Mucosa of descending colon (tissue), 3 donors: ENCODE measurements around the gene MEX3D. TPM values are rescaled to one million over a fixed set of nuclear protein-coding genes. Genes with fewer than 3 reads are reported as not detected.

Experiments used
- ATAC-seq: fragments of 200-7000 bp; cut with Tn5 transposase; one replicate; pipeline ENCODE4 v1.9.1; 2020; ENCODE audit warnings: mild to moderate bottlenecking, moderate library complexity
- DNase-seq, 3 donors: peaks; one replicate each; pipeline ENCODE4 v3.0.0-alpha.2; 2020
- H3K36me3 ChIP-seq: fragments of 200-600 bp; one replicate; pipeline ENCODE4 v1.8.0; 2021; ENCODE audit warnings: low read depth, mild to moderate bottlenecking
- H3K4me1 ChIP-seq: fragments of 200-600 bp; one replicate; pipeline ENCODE4 v1.8.0; 2021; ENCODE audit warnings: low read depth, mild to moderate bottlenecking
- H3K4me3 ChIP-seq: fragments of 200-600 bp; one replicate; pipeline ENCODE4 v1.8.0; 2021; ENCODE audit warnings: mild to moderate bottlenecking
- H3K9me3 ChIP-seq: fragments of 200-600 bp; one replicate; pipeline ENCODE4 v1.8.0; 2021; ENCODE audit warnings: mild to moderate bottlenecking
- intact Hi-C, 2 donors: fragments of 100-400 bp; cut with DNase I in 1 of 2; cut with micrococcal nuclease in 1 of 2; formaldehyde crosslinking; loops; one replicate each; pipeline versions ENCODE4 v1.11.0 to v1.11.1; 2022; cut with DNase I, micrococcal nuclease
- total RNA-seq, 3 donors: library from RNA; stranded (reverse); fragmentation: NEBNext Ultra II Directional in 2 of 3; extraction: Animal tissue kit (Norgen Biotek cat#: 25700) in 2 of 3; gene quantifications; one replicate each; pipeline versions ENCODE4 v1.2.1 to v1.2.4, GENCODE V29; 2021 to 2023
- TF ChIP-seq, protein P1 (sequence below): fragments of 200-600 bp; IDR thresholded peaks from one replicate; pipeline ENCODE4 v1.8.0; 2022; ENCODE audit warnings: antibody characterized with exemption, mild to moderate bottlenecking
- donor health status: DM: no; HTN: no; CAD: no; lungs with moderate emphysema.
- donor health status: DM: no; HTN: no; CAD: no.
- donor health status: DM: no; HTN: yes; CAD: no.

Gene MEX3D
- total RNA-seq, 3 donors from 2014 or later: 21.3 to 28.1 (median 21.5) TPM

DNA sequence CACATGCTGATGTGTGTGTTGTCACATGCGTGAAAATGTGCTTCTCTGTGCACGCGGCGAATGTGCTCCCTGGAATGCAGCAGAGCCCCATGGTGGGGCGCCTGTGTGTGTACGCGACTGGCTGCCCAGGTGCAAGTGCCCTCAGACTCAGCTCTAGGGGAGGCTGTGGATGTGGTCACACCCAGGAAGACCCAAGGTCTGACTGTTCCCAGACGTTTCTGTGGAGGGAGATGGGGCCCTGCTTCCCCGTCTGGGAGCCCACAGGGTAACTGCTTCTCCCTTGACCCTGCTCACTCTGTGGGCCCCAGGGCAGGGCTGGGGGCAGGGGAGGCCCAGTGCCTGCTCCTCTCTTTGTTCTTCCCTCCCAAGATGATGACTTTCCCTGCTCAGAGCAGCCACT is 45.0 kb upstream of the MEX3D start:
- Histone ChIP-seq H3K36me3 (no peaks in the 10 kb centered on the region), H3K9me3 (no peaks in the 10 kb centered on the region), H3K4me3 (no peak overlapping the region), H3K4me1 (peaks cover 4% of the 10 kb centered on the region)
- no peak for DNase-seq
- no peak for ATAC-seq
- TF ChIP-seq, protein P1, sequence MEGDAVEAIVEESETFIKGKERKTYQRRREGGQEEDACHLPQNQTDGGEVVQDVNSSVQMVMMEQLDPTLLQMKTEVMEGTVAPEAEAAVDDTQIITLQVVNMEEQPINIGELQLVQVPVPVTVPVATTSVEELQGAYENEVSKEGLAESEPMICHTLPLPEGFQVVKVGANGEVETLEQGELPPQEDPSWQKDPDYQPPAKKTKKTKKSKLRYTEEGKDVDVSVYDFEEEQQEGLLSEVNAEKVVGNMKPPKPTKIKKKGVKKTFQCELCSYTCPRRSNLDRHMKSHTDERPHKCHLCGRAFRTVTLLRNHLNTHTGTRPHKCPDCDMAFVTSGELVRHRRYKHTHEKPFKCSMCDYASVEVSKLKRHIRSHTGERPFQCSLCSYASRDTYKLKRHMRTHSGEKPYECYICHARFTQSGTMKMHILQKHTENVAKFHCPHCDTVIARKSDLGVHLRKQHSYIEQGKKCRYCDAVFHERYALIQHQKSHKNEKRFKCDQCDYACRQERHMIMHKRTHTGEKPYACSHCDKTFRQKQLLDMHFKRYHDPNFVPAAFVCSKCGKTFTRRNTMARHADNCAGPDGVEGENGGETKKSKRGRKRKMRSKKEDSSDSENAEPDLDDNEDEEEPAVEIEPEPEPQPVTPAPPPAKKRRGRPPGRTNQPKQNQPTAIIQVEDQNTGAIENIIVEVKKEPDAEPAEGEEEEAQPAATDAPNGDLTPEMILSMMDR: no peak
- intact Hi-C loops: no loop called here

DNA sequence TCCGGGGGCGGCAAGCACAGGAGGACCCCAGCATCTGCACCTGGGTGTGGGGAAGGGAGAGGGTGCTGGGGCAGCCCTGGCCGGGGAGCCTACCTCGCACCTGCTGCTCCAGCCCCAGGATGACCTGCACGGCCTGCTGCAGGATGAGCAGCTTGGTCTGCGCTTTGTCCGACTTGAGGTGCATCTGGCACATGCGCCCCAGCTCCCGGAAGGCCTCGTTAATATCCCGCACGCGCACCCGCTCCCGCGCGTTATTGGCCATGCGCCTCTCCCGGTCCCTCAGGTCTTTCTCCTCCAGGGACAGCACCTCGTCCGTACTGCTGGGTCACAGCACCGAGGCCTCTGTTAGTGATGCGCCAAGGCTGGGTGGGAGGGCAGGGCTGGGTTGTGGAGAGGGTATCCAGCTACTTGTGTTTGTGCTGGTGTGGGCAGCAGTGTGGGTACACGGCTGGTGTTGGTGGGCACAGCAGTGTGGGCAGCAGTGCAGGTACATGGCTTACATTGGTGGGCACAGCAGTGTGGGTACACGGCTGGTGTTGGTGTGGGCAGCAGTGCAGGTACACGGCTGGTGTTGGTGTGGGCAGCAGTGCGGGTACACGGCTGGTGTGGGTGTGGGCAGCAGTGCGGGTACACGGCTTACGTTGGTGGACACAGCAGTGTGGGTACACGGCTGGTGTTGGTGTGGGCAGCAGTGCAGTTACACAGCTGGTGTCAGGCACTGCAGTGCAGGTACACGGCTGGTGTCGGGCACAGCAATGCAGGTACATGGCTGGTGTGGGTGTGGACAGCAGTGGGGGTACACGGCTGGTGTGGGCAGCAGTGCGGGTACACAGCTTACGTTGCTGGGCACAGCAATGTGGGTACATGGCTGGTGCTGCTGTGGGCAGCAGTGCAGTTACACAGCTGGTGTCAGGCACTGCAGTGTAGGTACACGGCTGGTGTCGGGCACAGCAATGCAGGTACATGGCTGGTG is 44.3 kb upstream of the MEX3D start:
- peaks cover 4% of the 10 kb centered on the region for H3K4me1 ChIP-seq
- no peak for ATAC-seq
- no peaks in the 10 kb centered on the region for H3K36me3 ChIP-seq
- intact Hi-C loops: no loop called here
- DNase-seq: no peak
- H3K4me3 ChIP-seq: no peak overlapping the region
- H3K9me3 ChIP-seq: no peaks in the 10 kb centered on the region
- TF ChIP-seq, protein P1: no peak

DNA sequence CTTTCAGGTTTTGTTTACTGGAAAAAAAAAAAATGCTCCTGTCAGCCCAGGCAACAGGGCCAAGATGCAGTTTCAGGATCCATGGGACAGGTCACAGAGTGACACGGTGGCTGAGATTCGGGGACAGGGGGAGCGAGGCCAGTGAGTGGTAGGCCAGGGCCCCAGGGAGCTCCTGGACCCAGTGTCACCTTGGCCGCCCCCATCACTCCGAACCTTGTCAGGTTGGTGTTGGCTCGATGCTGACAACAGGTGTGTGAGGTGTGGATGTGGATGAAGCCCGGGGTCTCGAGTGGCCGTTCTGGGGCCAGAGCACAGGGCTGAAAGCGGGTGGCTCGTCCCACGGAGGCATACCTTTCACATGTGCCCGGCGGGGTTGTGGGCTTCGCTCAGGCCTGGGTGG is 43.2 kb upstream of the MEX3D start:
- TF ChIP-seq, protein P1: no peak
- intact Hi-C loops: no loop called here
- DNase-seq: no peak
- ATAC-seq: no peak
- no peaks in the 10 kb centered on the region for H3K36me3 ChIP-seq
- H3K4me1 ChIP-seq: peaks cover 7% of the 10 kb centered on the region
- no peaks in the 10 kb centered on the region for H3K9me3 ChIP-seq
- H3K4me3 ChIP-seq: no peak overlapping the region

DNA sequence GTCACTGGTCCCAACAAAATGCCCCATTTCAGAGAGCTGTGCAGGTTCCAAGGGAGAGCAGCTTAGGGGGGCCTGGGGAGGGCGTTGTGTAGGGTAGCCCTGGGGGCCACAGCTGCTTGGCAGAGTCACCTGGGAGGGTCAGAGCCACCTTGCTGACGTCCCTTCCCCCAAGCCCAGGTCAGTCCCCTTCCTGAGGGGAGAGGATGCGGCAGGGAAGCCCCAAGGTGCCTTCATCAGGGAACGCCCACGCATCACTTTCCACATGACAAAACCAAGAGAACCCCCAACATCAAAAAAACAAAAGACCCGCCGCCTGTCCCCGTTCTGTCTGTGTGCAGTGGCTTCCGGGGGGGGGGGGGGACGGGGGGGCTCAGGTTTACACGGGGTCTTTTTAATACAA is 42.5 kb upstream of the MEX3D start:
- intact Hi-C loops: no loop called here
- no peaks in the 10 kb centered on the region for H3K9me3 ChIP-seq
- TF ChIP-seq, protein P1: no peak
- ATAC-seq (no peak), DNase-seq (no peak)
- no peak overlapping the region for H3K4me3 ChIP-seq
- no peaks in the 10 kb centered on the region for H3K36me3 ChIP-seq
- H3K4me1 ChIP-seq: peaks cover 10% of the 10 kb centered on the region

DNA sequence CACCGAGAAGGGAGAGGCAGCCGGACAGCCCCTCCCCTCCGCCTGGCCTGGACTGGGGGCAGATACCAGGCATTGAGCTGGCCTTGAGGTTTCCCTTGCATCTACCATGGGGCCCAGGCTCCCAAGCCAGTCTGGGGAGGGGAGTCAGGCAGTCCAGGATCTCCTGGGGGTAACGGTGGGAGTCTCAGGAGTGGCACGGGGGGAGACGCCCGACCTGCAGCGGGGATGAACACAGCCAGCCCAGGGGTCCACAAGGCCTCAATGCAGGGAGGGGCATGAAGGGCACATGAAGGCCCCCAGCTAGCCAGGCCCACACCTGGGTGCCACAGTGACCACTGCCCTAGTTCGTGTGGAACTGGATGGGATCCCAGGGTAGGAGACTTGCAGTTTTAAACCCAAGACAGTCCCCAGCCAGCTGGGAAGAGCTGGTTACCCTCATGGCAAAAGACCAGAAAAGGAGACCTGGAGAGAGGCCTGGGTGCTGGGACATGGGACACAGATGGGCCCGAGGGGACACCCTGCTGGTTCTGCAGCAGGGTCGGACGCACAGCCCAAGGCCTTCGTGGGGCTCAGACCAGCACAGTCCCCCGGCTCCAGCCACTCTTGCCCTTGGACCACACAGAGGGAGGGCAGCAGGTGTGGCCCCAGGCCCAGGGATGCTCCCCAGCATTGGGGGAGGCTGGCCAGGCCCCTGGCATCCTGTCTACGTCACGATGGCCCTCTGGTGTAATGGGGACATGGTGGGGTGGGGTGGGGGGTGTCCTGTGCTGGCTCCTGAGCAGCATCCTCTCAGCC is 41.8 kb upstream of the MEX3D start:
- H3K9me3 ChIP-seq: no peaks in the 10 kb centered on the region
- no peak for ATAC-seq
- TF ChIP-seq, protein P1: no peak
- intact Hi-C loops: no loop called here
- H3K4me1 ChIP-seq: peaks cover 10% of the 10 kb centered on the region
- no peaks in the 10 kb centered on the region for H3K36me3 ChIP-seq
- no peak for DNase-seq
- no peak overlapping the region for H3K4me3 ChIP-seq
